Liver (tissue), 9 donors: Measurements from ENCODE around the gene DHRS1. TPM values are rescaled to one million over a fixed set of nuclear protein-coding genes. Genes with fewer than 3 reads are reported as not detected.

Source experiments
- DNase-seq: peaks from one replicate; pipeline ENCODE4 v3.0.0-alpha.2; 2017; ENCODE audit warnings: low spot score
- H3K27ac ChIP-seq, 2 donors: one replicate each; pipeline ENCODE4 v1.7.0; 2013; ENCODE audit warnings: inconsistent platforms in 2 of 2, low read length in 2 of 2, control low read depth in 1 of 2, low read depth in 1 of 2, mild to moderate bottlenecking in 1 of 2
- H3K27me3 ChIP-seq, 4 donors: one replicate each; pipeline versions ENCODE4 v1.6.1 to v1.7.0; 2013; ENCODE audit warnings: low read length in 3 of 4, inconsistent platforms in 1 of 4, mild to moderate bottlenecking in 1 of 4, moderate library complexity in 1 of 4; ENCODE audit not compliant: control insufficient read depth in 4 of 4, insufficient read depth in 4 of 4
- H3K36me3 ChIP-seq, 4 donors: one replicate each; pipeline versions ENCODE4 v1.6.1 to v1.7.0; 2013; ENCODE audit warnings: low read length in 3 of 4, mild to moderate bottlenecking in 3 of 4, low read depth in 1 of 4, moderate library complexity in 1 of 4; ENCODE audit not compliant: control insufficient read depth in 4 of 4, insufficient read depth in 3 of 4
- H3K4me1 ChIP-seq, 4 donors: one replicate each; pipeline versions ENCODE4 v1.6.1 to v1.7.0; 2013; ENCODE audit warnings: low read length in 3 of 4, mild to moderate bottlenecking in 3 of 4, moderate library complexity in 1 of 4; ENCODE audit not compliant: control insufficient read depth in 4 of 4, insufficient read depth in 4 of 4
- H3K4me3 ChIP-seq, 3 donors: one replicate each; pipeline versions ENCODE4 v1.6.1 to v1.7.0; 2013; ENCODE audit warnings: low read length in 3 of 3, control low read depth in 1 of 3, low read depth in 1 of 3, mild to moderate bottlenecking in 1 of 3
- H3K9ac ChIP-seq, 2 donors: one replicate each; pipeline ENCODE4 v1.7.0; 2013; ENCODE audit warnings: low read length in 2 of 2, mild to moderate bottlenecking in 2 of 2, moderate library complexity in 2 of 2, control low read depth in 1 of 2, low read depth in 1 of 2
- H3K9me3 ChIP-seq, 4 donors: one replicate each; pipeline versions ENCODE4 v1.6.1 to v1.7.0; 2013; ENCODE audit warnings: low read length in 3 of 4; ENCODE audit not compliant: control insufficient read depth in 4 of 4
- ATF3 ChIP-seq: IDR thresholded peaks from 2 replicates; pipeline ENCODE4 v1.6.1; 2016; ENCODE audit warnings: antibody characterized with exemption
- EGR1 ChIP-seq, 2 donors: IDR thresholded peaks; 2 replicates each; pipeline ENCODE4 v1.6.1; 2016 to 2018; ENCODE audit warnings: antibody characterized with exemption in 2 of 2, low read depth in 2 of 2
- FOXA1 ChIP-seq: IDR thresholded peaks from 2 replicates; pipeline ENCODE4 v1.6.1; 2016; ENCODE audit warnings: antibody characterized with exemption
- FOXA2 ChIP-seq: IDR thresholded peaks from 2 replicates; pipeline ENCODE4 v1.6.1; 2016; ENCODE audit warnings: antibody characterized with exemption
- GABPA ChIP-seq, 2 donors: IDR thresholded peaks in 1 of 2; conservative IDR thresholded peaks in 1 of 2; 2 replicates each; pipeline ENCODE4 v1.6.1; 2016; ENCODE audit warnings: antibody characterized with exemption in 2 of 2, mild to moderate bottlenecking in 1 of 2, moderate library complexity in 1 of 2
- HNF4A ChIP-seq, 2 donors: conservative IDR thresholded peaks; 2 replicates each; pipeline ENCODE4 v1.6.1; 2016; ENCODE audit warnings: antibody characterized with exemption in 2 of 2, mild to moderate bottlenecking in 2 of 2
- HNF4G ChIP-seq: IDR thresholded peaks from 2 replicates; pipeline ENCODE4 v1.6.1; 2016; ENCODE audit warnings: antibody characterized with exemption
- MAX ChIP-seq: IDR thresholded peaks from 2 replicates; pipeline ENCODE4 v1.6.1; 2016; ENCODE audit warnings: antibody characterized with exemption
- NR2F2 ChIP-seq: IDR thresholded peaks from 2 replicates; pipeline ENCODE4 v1.6.1; 2016; ENCODE audit warnings: antibody characterized with exemption
- RAD21 ChIP-seq, 2 donors: IDR thresholded peaks; 2 replicates each; pipeline ENCODE4 v1.6.1; 2016; ENCODE audit warnings: antibody characterized with exemption in 2 of 2, mild to moderate bottlenecking in 2 of 2
- REST ChIP-seq: IDR thresholded peaks from 2 replicates; pipeline ENCODE4 v1.6.1; 2016; ENCODE audit warnings: antibody characterized with exemption, mild to moderate bottlenecking
- RXRA ChIP-seq, 2 donors: IDR thresholded peaks; 2 replicates each; pipeline ENCODE4 v1.6.1; 2017 to 2018; ENCODE audit warnings: antibody characterized with exemption in 2 of 2, mild to moderate bottlenecking in 1 of 2
- TAF1 ChIP-seq: conservative IDR thresholded peaks from 2 replicates; pipeline ENCODE4 v1.6.1; 2016; ENCODE audit warnings: antibody characterized with exemption, mild to moderate bottlenecking
- ZBTB33 ChIP-seq: IDR thresholded peaks from 2 replicates; pipeline ENCODE4 v1.6.1; 2016; ENCODE audit warnings: antibody characterized with exemption
- WGBS: extraction: QIAGEN DNeasy Blood & Tissue Kit; methylation state at CpG from one replicate; pipeline ENCODE4 v1.1.7; 2013; 5-methylcytosine and 5-hydroxymethylcytosine counted together
- polyA plus RNA-seq, 2 donors: library from polyadenylated mRNA; stranded (reverse) in 1 of 2; unstranded in 1 of 2; fragments of 200-250 nt in 1 of 2; fragments of >200 nt in 1 of 2; fragmentation: Nextera tagmentation in 1 of 2; extraction: Ambion mirVana in 1 of 2; gene quantifications; one replicate each; pipeline versions ENCODE4 v1.2.1 to v1.2.3, GENCODE V29; 2013 to 2015
- total RNA-seq, 2 donors: library from RNA; depleted of rRNA; stranded (reverse); fragments of >200 nt; gene quantifications; one replicate each; pipeline ENCODE4 v1.2.3, GENCODE V29; 2014
- donor health status: healthy.
- donor health status: healthy.
- donor health status: healthy.
- donor health status: healthy.
- donor health status: healthy.

Gene DHRS1
- total and polyA plus RNA-seq, 4 donors, result 30.3 to 84.9 (median 50.2) TPM

- WGBS, result 95% methylated on average over 1 of the region's 1 CpG
Observed at GRCh38 chr14:24340606-24341005, 41.0 kb upstream of the DHRS1 start.

More at GRCh38 chr14:24340606-24341005, 41.0 kb upstream of the DHRS1 start:
- Histone ChIP-seq H3K9me3 (no peaks in the 10 kb centered on the region), H3K4me3 (no peak overlapping the region), H3K4me1 (peaks cover 0 to 12% (median 3%) of the 10 kb centered on the region in 4 donors), H3K27me3 (no peaks in the 10 kb centered on the region), H3K27ac (no peak overlapping the region), H3K9ac (no peak overlapping the region), H3K36me3 (no peaks in the 10 kb centered on the region)
- no peak for TF ChIP-seq ATF3
- TF ChIP-seq GABPA (IDR thresholded peaks at IDR 0.05 in 1 of 2, conservative IDR thresholded peaks at IDR 0.05 in 1 of 2), result no peak
- no peak for TF ChIP-seq NR2F2
- no peak for TF ChIP-seq TAF1
- no peak for TF ChIP-seq FOXA1
- TF ChIP-seq HNF4A (conservative IDR thresholded peaks at IDR 0.05), result no peak
- TF ChIP-seq RAD21 (IDR thresholded peaks at IDR 0.05), result no peak
- TF ChIP-seq FOXA2, result no peak
- no peak for TF ChIP-seq RXRA (IDR thresholded peaks at IDR 0.05)
- no peak for TF ChIP-seq EGR1 (IDR thresholded peaks at IDR 0.05; ENCODE audit: low read depth in 2 of 2)
- TF ChIP-seq REST, result no peak
- TF ChIP-seq MAX, result no peak
- TF ChIP-seq HNF4G, result no peak
- no peak for TF ChIP-seq ZBTB33
- DNase-seq, result no peak
